Kidney (tissue), 14 donors: ENCODE measurements around the gene RBM19. TPM values are rescaled to one million over a fixed set of nuclear protein-coding genes. Genes with fewer than 3 reads are reported as not detected.

Experiments
- DNase-seq, 5 donors: peaks; one replicate each; pipeline ENCODE4 v3.0.0-alpha.2; 2013 to 2020
- FAIRE-seq: peaks from 2 replicates; lab custom pipeline; 2012; peaks lifted over from hg19 to GRCh38; lab: Jason Lieb, UNC
- H3K27ac ChIP-seq, 2 donors: one replicate each; pipeline ENCODE4 v1.7.0; 2013; ENCODE audit warnings: low read depth in 2 of 2, low read length in 2 of 2, inconsistent platforms in 1 of 2
- H3K27me3 ChIP-seq: one replicate; pipeline ENCODE4 v1.7.1; 2013; ENCODE audit warnings: low read length, inconsistent platforms; ENCODE audit not compliant: control insufficient read depth, insufficient read depth
- H3K36me3 ChIP-seq, 3 donors: one replicate each; pipeline versions ENCODE4 v1.7.0 to v1.7.1; 2013; ENCODE audit warnings: low read length in 3 of 3, control low read depth in 1 of 3, inconsistent platforms in 1 of 3; ENCODE audit not compliant: insufficient read depth in 3 of 3, control insufficient read depth in 2 of 3
- H3K4me1 ChIP-seq, 3 donors: one replicate each; pipeline versions ENCODE4 v1.7.0 to v1.7.1; 2013; ENCODE audit warnings: low read length in 3 of 3, inconsistent platforms in 1 of 3, low read depth in 1 of 3; ENCODE audit not compliant: control insufficient read depth in 2 of 3, insufficient read depth in 2 of 3
- H3K4me3 ChIP-seq, 3 donors: one replicate each; pipeline versions ENCODE4 v1.7.0 to v1.8.1; 2013; ENCODE audit warnings: low read length in 3 of 3, control low read depth in 1 of 3, inconsistent platforms in 1 of 3
- H3K9ac ChIP-seq, 3 donors: one replicate each; pipeline versions ENCODE4 v1.7.0 to v1.7.1; 2013; ENCODE audit warnings: low read length in 3 of 3, control low read depth in 1 of 3, inconsistent platforms in 1 of 3
- H3K9me3 ChIP-seq, 3 donors: one replicate each; pipeline versions ENCODE4 v1.7.0 to v1.7.1; 2013; ENCODE audit warnings: low read length in 3 of 3, control low read depth in 1 of 3, inconsistent platforms in 1 of 3; ENCODE audit not compliant: control insufficient read depth in 2 of 3, insufficient read depth in 1 of 3
- CTCF ChIP-seq: IDR thresholded peaks from 3 replicates; pipeline ENCODE4 v1.5.1; 2012; ENCODE audit warnings: mild to moderate bottlenecking, moderate library complexity, borderline replicate concordance; ENCODE audit not compliant: insufficient read depth; ENCODE audit errors: extremely low read depth
- intact Hi-C: fragments of 100-400 bp; cut with DNase I; formaldehyde crosslinking; loops from one replicate; pipeline ENCODE4 v1.11.1; 2022
- polyA plus RNA-seq: library from polyadenylated mRNA; stranded (reverse); fragments of 350-450 nt; fragmentation: Illumina TruSeq; extraction: RNeasy Lipid Tissue Mini Kit (QIAGEN cat#74804); gene quantifications from one replicate; pipeline ENCODE4 v1.2.3, GENCODE V29; 2014; ENCODE audit warnings: low read depth, low replicate concordance; ENCODE audit not compliant: insufficient read depth
- total RNA-seq: library from RNA; stranded (reverse); fragmentation: NEBNext Ultra II Directional; extraction: Animal tissue kit (Norgen Biotek cat#: 25700); gene quantifications from one replicate; pipeline ENCODE4 v1.2.1, GENCODE V29; 2021
- donor health status: control.
- donor health status: control.
- donor health status: control.
- donor health status: control.
- donor health status: control.
- donor health status: DM: yes; HTN: yes; CAD: no.
- donor health status: Normal renal cell carcinoma (clear cell type).

Gene RBM19
- total and polyA plus RNA-seq, 2 donors from 2014 or later: 12.3 to 34.7 TPM

DNA sequence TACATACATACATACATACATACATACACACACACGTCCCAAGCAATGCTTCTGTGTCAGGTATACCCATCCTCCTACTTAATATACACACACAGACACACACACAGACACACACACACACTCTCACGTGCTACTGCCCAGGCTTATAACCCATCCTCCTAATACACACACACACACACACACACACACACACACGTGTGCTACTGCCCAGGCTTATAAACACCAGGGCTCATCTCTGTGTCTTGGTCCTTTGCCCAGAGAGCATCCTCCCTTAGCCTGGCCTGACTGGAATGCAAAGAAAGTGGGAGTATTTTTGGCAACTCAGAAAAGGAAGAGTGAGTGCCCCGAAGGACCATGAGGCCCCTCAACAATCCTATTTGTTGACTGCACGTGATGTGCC is 129.0 kb downstream of the RBM19 start:
- H3K9ac ChIP-seq: no peak overlapping the region
- intact Hi-C loops: no loop called here
- DNase-seq: no peak
- no peaks in the 10 kb centered on the region for H3K36me3 ChIP-seq
- no peaks in the 10 kb centered on the region for H3K27me3 ChIP-seq
- H3K27ac ChIP-seq: no peak overlapping the region
- TF ChIP-seq CTCF: no peak
- no peak for FAIRE-seq
- H3K4me1 ChIP-seq: no peaks in the 10 kb centered on the region
- H3K4me3 ChIP-seq: no peak overlapping the region
- no peaks in the 10 kb centered on the region for H3K9me3 ChIP-seq

- DNase-seq (peak in 3 of 5 donors; percentile 46 to 59 (median 53)), FAIRE-seq (no peak)
- Histone ChIP-seq H3K27me3 (no peaks in the 10 kb centered on the region), H3K4me1 (no peaks in the 10 kb centered on the region), H3K4me3 (no peak overlapping the region), H3K9ac (no peak overlapping the region), H3K36me3 (no peaks in the 10 kb centered on the region), H3K9me3 (no peaks in the 10 kb centered on the region), H3K27ac (no peak overlapping the region)
- intact Hi-C loops: no loop called here
- no peak for TF ChIP-seq CTCF
Observed at GRCh38 chr12:113835896-113836295, 130.2 kb downstream of the RBM19 start.

DNA sequence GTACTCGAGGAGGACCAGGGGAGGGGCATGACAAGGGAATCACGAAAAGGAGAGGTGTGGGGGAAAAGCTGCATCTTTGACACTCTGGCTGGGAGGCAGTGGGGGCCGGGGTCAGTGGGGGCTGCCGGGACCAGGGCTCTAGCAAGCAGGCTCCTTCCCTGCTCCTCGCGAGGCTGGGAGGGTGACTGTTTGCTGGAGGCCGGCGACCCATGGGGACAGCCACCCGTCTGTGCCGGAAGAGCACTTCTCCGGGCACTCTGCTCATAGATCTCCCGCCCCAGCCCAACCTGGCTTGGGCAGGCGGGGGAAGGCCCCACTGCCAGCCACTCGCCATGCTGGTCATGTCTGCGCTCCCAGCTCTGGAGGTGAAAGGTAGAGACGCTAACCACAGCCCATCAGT is 130.7 kb downstream of the RBM19 start:
- H3K4me3 ChIP-seq: no peak overlapping the region
- H3K9me3 ChIP-seq: no peaks in the 10 kb centered on the region
- FAIRE-seq: no peak
- no peak overlapping the region for H3K27ac ChIP-seq
- TF ChIP-seq CTCF: no peak
- H3K9ac ChIP-seq: no peak overlapping the region
- H3K27me3 ChIP-seq: no peaks in the 10 kb centered on the region
- intact Hi-C loops: no loop called here
- H3K4me1 ChIP-seq: no peaks in the 10 kb centered on the region
- no peaks in the 10 kb centered on the region for H3K36me3 ChIP-seq
- no peak for DNase-seq

- no peak for DNase-seq
- intact Hi-C loops: no loop called here
Observed at GRCh38 chr12:113833422-113833821, 132.7 kb downstream of the RBM19 start.

More at GRCh38 chr12:113833422-113833821, 132.7 kb downstream of the RBM19 start:
- no peak for FAIRE-seq
- no peak for TF ChIP-seq CTCF
- Histone ChIP-seq H3K27ac (no peak overlapping the region), H3K4me3 (no peak overlapping the region), H3K27me3 (no peaks in the 10 kb centered on the region), H3K9me3 (no peaks in the 10 kb centered on the region), H3K36me3 (no peaks in the 10 kb centered on the region), H3K9ac (no peak overlapping the region), H3K4me1 (no peaks in the 10 kb centered on the region)
